Measurements from ENCODE around the gene TDRD12. TPM values are rescaled to one million over a fixed set of nuclear protein-coding genes. Genes with fewer than 3 reads are reported as not detected.

TDRD12 gene
- total and polyA plus RNA-seq, 2 experiments from 2014 or later: 0.68 to 2.8 TPM

DNA sequence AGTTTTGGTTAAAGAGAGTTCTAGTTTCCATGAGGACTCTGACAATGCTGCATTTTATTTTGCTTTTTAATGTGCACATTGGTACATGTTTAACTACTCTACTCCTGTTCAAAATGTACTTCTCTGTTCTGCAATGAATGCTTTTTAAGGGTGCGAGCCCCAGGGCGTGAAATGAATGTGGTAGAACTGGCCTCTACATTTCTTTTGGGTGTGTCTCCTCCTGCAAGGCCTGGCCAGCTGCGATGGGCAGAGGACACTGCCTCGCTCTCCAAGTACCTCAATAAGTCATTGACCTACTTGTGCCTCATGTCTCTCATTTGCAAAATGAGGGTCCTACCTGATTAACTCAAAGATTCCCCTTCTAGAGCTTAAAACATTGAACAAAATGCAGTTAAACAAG, 37.2 kb upstream of the TDRD12 start (continued):
- TF ChIP-seq, protein P1, sequence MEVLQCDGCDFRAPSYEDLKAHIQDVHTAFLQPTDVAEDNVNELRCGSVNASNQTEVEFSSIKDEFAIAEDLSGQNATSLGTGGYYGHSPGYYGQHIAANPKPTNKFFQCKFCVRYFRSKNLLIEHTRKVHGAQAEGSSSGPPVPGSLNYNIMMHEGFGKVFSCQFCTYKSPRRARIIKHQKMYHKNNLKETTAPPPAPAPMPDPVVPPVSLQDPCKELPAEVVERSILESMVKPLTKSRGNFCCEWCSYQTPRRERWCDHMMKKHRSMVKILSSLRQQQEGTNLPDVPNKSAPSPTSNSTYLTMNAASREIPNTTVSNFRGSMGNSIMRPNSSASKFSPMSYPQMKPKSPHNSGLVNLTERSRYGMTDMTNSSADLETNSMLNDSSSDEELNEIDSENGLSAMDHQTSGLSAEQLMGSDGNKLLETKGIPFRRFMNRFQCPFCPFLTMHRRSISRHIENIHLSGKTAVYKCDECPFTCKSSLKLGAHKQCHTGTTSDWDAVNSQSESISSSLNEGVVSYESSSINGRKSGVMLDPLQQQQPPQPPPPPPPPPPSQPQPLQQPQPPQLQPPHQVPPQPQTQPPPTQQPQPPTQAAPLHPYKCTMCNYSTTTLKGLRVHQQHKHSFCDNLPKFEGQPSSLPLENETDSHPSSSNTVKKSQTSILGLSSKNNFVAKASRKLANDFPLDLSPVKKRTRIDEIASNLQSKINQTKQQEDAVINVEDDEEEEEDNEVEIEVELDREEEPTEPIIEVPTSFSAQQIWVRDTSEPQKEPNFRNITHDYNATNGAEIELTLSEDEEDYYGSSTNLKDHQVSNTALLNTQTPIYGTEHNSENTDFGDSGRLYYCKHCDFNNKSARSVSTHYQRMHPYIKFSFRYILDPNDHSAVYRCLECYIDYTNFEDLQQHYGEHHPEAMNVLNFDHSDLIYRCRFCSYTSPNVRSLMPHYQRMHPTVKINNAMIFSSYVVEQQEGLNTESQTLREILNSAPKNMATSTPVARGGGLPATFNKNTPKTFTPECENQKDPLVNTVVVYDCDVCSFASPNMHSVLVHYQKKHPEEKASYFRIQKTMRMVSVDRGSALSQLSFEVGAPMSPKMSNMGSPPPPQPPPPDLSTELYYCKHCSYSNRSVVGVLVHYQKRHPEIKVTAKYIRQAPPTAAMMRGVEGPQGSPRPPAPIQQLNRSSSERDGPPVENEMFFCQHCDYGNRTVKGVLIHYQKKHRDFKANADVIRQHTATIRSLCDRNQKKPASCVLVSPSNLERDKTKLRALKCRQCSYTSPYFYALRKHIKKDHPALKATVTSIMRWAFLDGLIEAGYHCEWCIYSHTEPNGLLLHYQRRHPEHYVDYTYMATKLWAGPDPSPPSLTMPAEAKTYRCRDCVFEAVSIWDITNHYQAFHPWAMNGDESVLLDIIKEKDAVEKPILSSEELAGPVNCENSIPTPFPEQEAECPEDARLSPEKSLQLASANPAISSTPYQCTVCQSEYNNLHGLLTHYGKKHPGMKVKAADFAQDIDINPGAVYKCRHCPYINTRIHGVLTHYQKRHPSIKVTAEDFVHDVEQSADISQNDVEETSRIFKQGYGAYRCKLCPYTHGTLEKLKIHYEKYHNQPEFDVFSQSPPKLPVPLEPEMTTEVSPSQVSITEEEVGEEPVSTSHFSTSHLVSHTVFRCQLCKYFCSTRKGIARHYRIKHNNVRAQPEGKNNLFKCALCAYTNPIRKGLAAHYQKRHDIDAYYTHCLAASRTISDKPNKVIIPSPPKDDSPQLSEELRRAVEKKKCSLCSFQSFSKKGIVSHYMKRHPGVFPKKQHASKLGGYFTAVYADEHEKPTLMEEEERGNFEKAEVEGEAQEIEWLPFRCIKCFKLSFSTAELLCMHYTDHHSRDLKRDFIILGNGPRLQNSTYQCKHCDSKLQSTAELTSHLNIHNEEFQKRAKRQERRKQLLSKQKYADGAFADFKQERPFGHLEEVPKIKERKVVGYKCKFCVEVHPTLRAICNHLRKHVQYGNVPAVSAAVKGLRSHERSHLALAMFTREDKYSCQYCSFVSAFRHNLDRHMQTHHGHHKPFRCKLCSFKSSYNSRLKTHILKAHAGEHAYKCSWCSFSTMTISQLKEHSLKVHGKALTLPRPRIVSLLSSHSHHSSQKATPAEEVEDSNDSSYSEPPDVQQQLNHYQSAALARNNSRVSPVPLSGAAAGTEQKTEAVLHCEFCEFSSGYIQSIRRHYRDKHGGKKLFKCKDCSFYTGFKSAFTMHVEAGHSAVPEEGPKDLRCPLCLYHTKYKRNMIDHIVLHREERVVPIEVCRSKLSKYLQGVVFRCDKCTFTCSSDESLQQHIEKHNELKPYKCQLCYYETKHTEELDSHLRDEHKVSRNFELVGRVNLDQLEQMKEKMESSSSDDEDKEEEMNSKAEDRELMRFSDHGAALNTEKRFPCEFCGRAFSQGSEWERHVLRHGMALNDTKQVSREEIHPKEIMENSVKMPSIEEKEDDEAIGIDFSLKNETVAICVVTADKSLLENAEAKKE (CRISPR knock-in tag; IDR thresholded peaks at IDR 0.05): no peak
- TF ChIP-seq, protein P2, sequence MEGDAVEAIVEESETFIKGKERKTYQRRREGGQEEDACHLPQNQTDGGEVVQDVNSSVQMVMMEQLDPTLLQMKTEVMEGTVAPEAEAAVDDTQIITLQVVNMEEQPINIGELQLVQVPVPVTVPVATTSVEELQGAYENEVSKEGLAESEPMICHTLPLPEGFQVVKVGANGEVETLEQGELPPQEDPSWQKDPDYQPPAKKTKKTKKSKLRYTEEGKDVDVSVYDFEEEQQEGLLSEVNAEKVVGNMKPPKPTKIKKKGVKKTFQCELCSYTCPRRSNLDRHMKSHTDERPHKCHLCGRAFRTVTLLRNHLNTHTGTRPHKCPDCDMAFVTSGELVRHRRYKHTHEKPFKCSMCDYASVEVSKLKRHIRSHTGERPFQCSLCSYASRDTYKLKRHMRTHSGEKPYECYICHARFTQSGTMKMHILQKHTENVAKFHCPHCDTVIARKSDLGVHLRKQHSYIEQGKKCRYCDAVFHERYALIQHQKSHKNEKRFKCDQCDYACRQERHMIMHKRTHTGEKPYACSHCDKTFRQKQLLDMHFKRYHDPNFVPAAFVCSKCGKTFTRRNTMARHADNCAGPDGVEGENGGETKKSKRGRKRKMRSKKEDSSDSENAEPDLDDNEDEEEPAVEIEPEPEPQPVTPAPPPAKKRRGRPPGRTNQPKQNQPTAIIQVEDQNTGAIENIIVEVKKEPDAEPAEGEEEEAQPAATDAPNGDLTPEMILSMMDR (conservative IDR thresholded peaks at IDR 0.05; ENCODE audit: low read depth in 2 of 2): no peak

DNA sequence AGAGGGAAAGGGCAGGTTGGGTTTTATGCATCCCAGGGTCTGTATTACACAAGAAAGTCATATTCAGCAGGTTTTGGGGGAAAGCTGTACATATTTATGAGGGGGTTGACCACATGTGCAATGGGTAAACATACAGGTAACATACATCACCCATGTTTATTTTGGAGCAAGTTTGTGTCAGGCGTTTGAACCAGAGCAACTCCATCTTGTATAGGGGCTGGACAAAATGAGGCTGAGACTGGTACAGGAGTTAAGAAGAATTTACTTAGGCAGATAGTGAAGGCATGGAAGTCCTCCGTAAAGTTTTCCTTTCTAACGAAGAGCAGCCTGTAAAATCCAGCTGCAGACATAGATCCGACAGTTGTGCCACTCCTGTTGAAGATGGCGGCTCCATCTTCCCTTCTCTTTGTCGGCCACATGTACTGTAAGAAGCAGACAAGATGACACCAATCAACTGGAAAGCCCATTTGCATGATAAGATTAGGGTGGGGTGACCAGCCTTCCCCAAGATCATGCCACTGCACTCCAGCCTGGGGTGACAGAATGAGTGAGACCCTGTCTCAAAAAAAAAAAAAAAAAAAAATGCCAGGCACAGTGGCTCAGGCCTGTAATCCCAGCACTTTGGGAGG, 32.6 kb upstream of the TDRD12 start:
- H3K36me3 Mint-ChIP-seq (ENCODE audit: low read depth): no peaks in the 10 kb centered on the region
- TF ChIP-seq, protein P3, sequence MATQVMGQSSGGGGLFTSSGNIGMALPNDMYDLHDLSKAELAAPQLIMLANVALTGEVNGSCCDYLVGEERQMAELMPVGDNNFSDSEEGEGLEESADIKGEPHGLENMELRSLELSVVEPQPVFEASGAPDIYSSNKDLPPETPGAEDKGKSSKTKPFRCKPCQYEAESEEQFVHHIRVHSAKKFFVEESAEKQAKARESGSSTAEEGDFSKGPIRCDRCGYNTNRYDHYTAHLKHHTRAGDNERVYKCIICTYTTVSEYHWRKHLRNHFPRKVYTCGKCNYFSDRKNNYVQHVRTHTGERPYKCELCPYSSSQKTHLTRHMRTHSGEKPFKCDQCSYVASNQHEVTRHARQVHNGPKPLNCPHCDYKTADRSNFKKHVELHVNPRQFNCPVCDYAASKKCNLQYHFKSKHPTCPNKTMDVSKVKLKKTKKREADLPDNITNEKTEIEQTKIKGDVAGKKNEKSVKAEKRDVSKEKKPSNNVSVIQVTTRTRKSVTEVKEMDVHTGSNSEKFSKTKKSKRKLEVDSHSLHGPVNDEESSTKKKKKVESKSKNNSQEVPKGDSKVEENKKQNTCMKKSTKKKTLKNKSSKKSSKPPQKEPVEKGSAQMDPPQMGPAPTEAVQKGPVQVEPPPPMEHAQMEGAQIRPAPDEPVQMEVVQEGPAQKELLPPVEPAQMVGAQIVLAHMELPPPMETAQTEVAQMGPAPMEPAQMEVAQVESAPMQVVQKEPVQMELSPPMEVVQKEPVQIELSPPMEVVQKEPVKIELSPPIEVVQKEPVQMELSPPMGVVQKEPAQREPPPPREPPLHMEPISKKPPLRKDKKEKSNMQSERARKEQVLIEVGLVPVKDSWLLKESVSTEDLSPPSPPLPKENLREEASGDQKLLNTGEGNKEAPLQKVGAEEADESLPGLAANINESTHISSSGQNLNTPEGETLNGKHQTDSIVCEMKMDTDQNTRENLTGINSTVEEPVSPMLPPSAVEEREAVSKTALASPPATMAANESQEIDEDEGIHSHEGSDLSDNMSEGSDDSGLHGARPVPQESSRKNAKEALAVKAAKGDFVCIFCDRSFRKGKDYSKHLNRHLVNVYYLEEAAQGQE (IDR thresholded peaks at IDR 0.05; ENCODE audit: unreplicated experiment): no peak
- no peak for TF ChIP-seq CREB1 (CRISPR knock-in tag; IDR thresholded peaks at IDR 0.05; ENCODE audit: low read depth)
- no peak for TF ChIP-seq NANOG (IDR thresholded peaks at IDR 0.05; ENCODE audit: borderline replicate concordance)
- no peak for TF ChIP-seq EZH2 (IDR thresholded peaks at IDR 0.05; ENCODE audit: low read depth, unreplicated experiment)
- no peak for TF ChIP-seq POLR2AphosphoS5 (IDR thresholded peaks at IDR 0.05; ENCODE audit: low read depth)

More for the DNA sequence above, 32.6 kb upstream of the TDRD12 start:
- Mint-ChIP-seq H3K4me1 (peaks cover 3% of the 10 kb centered on the region), H3K27me3 (ENCODE audit: insufficient read depth, low read depth, poor library complexity) (peaks cover 7% of the 10 kb centered on the region), H3K9me3 (no peaks in the 10 kb centered on the region), H3K4me3 (no peak overlapping the region), H3K27ac (no peak overlapping the region)
- Histone ChIP-seq H3K36me3 (ENCODE audit: insufficient read depth) (no peaks in the 10 kb centered on the region), H3K27me3 (ENCODE audit: insufficient read depth) (peaks cover 11% of the 10 kb centered on the region), H3F3A (replicated peaks; ENCODE audit: low read depth) (no peaks in the 10 kb centered on the region), H3K79me2 (replicated peaks; ENCODE audit: insufficient read depth) (no peaks in the 10 kb centered on the region), H3K4me1 (ENCODE audit: insufficient read depth) (no peaks in the 10 kb centered on the region; the same call in 1 of the 2 replicates), H3K9me2 (ENCODE audit: insufficient read depth) (no peaks in the 10 kb centered on the region), H2AFZ (no peak overlapping the region), H3K4me3 (no peak overlapping the region), H3K27ac (ENCODE audit: low read depth) (no peak overlapping the region), H3K4me2 (no peak overlapping the region), H4K20me1 (replicated peaks; ENCODE audit: insufficient read depth) (no peaks in the 10 kb centered on the region; the same call in 1 of the 2 replicates)
- ATAC-seq: no peak
- DNase-seq (ENCODE audit: low spot score): no peak
